GM19025 (cell line): Measurements from ENCODE around the gene GEMIN5.

Source experiments
- ATAC-seq: cut with Tn5 transposase; IDR thresholded peaks from one replicate; pipeline ENCODE4 v1.9.1; 2021; ENCODE audit warnings: mild to moderate bottlenecking, low read depth, moderate library complexity; ENCODE audit not compliant: unreplicated experiment

Gene GEMIN5

DNA sequence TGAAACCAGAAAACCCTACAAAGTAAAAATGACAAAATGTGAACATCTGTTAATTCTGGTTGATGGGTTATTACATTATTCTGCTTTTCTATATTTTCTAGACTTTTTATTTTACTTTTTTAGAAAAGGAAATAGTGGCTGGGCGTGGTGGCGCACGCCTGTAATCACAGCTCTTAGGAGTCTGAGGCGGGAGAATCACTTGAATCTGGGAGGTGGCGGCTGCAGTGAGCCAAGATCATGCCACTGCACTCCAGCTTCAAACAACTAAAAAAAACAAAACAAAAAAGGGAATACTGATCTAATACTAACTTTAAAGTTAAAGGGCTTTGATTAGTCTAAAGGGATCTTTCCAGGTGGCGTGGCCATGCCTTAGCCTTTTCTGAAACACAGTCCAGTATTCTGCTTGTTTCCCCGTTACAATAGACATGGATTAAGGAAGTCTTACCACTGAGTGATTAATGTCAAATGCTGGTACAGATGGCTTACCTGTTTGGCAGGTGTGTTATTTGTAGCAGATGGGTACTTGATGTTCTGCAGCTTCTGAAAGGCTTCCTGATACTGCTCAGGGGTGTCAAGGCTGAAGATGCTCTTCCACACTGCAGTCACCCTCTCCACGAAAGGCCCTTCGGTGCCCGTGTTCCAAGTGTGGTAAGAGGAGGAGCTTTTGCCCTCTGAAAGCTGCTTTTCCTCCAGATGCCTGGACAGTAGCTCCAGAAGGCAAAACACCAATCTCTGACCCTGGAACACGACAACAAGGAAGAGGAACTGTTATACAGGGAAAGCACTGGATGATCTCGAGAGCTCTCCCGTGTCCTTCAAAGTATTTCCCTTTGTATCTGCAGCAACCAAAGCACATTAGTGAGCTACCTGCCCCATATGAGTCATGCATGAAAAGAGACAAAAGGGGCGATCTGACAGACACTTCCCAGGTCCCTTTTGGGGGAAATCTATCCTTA, 42.1 kb downstream of the GEMIN5 start:
- ATAC-seq: no peak

DNA sequence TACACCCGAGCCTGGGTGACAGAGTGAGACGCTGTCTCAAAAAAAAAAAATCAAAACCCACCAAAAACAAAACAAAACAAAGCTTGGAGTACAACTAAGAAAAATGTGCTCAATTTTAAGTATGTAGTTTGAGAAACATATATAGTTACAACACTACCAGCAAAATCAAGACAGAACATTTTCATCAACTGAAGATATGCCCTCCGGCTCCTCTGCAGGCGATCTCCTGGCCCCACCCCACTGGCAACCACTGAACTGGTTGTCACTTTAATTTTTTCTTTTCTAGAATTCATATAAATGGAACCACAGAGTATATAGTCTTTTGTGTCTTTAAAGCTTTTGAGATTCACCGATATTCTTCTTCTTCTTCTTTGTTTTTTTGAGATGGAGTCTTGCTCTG, 44.6 kb downstream of the GEMIN5 start:
- ATAC-seq: no peak

- ATAC-seq: no peak
Observed at GRCh38 chr5:154892369-154892771, 45.6 kb downstream of the GEMIN5 start.

DNA sequence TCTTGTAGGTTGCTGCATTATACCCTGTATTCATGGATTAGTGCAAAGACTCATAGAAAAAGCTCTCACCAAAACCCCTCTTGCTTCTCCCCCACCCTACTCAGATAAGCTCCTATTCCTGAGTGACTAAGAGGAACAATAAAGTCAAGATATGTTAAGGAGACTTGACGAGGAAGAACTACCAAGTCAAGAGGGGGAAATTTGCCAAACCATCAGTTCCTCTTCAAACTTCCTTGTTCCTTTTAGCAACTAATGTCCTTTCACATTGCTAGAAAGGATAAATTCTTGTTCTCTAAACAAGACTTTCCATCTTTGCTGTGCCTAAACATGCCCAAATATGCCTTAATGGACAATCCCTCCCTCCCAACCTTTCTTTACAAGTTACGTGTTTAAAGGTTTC, 52.6 kb downstream of the GEMIN5 start:
- ATAC-seq: no peak

DNA sequence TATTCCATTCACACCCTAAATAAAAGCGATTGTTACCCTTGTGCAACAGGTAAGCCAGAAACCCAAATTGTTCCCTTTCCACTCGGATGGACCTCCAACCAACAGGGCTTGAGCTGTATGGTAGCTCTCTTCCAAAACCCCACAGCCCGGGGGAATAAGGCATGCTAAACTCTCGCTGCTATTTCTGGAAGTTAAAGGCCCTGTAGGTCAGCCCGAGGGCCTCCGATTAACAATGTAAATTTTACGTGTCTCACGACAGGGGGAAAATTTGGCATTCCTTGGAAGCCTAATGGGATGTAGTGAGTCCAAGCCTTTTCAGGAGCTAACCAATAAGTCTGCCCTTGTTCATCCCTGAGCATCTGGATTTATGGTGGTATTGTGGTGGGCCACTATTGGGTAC, 53.6 kb downstream of the GEMIN5 start:
- no peak for ATAC-seq

DNA sequence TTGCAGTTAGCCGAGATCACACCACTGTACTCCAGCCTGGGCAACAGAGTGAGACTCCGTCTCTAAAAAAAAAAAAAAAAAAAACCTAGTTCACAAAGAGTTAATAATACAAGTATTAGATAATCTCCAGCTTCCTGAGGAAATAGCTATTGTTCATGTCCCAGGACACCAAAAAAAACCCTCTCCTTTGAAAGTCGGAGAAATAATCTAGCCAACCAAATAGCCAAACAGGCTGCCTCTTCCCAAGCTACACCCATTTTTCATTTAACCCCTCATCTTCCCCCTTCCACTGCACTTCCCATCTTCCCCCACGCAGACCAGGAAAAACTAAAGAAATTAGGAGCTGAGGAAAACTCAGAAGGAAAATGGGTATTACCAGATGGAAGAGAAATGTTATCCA, 56.0 kb downstream of the GEMIN5 start:
- ATAC-seq: no peak

- no peak for ATAC-seq
Observed at GRCh38 chr5:154878642-154879335, 59.2 kb downstream of the GEMIN5 start.

DNA sequence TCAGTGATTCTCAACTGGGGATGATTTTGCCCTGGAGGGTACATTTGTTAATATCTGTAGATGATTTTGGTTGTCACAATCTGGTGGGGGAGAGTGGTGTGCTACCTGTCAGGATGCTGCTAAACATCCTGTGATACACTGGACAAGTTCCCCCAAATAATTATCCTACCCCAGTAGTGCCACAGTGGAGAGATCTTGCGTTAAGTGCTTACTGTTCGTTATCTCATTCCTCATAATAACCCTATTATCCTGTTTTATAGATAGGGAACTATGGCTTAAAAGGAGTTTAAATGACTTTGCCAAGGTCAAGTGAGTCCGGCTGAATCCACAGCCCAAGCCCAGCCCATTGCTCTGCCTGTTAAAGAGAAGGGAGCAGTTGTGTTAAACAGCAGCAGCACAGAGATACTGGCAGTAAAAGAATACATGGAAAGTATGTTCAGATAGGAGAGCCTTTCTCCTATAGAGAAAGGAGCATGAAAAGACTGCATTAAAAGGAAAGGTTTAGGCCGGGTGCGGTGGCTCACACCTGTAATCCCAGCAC, 64.2 kb downstream of the GEMIN5 start:
- no peak for ATAC-seq

DNA sequence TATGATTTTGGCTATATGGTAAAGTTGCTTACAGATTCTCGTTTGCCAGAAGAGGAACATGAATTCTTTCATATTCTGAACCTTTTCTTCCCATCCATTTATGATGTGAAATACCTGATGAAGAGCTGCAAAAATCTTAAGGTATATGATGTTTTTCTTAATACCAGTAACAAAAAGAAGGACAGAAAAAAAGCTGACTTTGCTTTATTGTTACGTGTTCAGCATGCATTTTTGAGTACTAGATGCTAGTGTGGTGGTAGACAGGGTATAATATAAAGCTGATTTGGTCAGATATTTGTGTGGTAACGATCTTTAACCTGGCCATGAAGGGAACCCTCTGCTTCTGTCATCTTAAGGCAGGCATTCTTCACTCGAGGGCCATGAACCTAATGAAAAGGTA, 66.3 kb downstream of the GEMIN5 start:
- ATAC-seq: no peak

DNA sequence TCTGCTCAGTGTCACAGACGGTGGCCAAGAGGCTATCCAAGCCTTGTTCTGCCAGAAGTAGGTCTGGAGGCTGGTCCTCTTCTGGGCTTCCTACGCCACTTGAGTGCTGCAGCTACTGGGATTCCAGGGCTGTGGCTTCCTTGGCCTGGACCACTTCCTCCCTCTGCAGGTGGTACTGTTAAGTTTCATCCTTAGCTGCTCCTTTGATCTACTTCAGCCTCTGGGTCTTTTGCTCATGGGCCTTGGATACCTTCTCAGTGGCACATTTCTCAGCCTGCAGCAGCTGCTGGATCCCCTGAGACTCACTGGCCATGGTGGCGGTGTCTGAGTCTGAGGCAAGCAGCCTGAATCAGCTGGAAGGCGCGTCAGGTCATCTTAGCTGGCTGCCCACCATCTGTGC, 69.3 kb downstream of the GEMIN5 start:
- no peak for ATAC-seq

DNA sequence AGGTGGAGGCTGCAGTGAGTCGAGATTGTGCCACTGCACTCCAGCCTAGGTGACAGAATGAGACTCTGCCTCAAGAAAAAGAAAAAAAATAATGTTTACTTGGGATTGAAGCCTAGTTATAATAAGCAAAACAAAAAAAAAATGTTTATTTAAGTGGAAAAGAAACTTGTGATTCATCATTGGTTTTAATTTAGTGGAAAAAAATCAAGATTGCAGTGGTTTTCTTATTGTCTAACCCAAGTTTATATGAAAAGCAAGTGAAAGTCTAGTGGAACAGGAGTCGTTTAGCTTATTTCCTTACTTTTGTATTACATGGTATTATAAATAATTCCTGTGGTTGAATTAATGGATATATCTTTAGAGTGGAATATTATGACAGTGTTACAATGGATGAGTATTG, 71.2 kb downstream of the GEMIN5 start:
- ATAC-seq: no peak

- ATAC-seq: no peak
Observed at GRCh38 chr5:154865466-154866184, 72.4 kb downstream of the GEMIN5 start.

GRCh38 chr5:154863291-154864080, 74.5 kb downstream of the GEMIN5 start:
- ATAC-seq: no peak

DNA sequence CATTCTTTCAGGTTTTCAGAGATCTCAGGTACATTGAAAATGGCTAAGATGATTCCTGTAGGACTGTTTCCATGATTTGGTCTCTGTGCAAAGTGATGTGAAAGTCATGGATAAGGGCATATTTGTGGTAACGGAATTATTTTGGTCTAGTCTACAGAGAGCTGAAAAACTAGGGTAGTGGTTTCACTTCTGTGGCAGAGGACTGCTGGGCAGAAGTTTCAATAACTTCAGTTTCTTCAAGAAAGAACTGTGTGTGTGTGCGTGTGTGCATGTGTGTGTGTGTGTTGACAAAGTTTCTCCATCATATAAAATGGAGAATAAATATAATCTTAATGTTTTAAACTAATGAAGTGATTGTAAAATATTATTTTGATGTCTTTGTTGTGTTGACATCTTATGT, 75.2 kb downstream of the GEMIN5 start:
- ATAC-seq: no peak

DNA sequence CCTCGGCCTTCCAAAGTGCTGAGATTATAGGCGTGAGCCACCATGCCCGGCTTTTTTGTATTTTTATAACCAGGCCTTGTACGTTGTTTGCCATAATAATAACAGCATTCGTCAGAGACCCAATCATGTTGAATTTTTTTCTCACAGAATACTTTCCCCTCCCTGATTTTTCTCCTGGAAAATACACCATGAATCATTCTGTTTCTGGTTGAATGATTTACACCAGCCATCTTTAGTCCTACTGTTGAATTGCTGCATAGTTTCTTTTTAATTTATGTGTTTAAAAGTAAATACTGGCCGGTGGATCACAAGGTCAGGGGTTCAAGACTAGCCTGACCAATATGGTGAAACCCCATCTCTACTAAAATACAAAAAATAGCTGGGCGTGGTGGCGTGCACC, 76.1 kb downstream of the GEMIN5 start:
- no peak for ATAC-seq

DNA sequence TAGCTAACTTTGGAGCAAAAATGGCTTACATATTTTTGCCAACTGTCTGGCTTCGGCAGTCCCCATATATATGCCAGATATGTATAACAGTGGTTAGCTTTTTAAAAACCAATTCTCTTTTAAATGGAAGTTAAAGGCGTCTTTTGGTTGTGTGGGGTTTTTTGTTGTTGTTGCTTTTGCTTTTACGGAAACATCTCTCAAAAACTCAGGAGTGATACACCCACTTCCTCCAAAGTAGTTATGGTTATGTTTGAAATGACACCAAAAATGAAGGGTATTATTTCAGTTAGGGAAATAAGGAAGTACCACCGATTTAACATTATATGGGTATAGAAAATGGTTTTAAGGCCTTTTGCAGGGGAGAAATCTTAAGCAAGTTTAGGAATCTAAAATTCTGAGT, 77.2 kb downstream of the GEMIN5 start:
- ATAC-seq: no peak

DNA sequence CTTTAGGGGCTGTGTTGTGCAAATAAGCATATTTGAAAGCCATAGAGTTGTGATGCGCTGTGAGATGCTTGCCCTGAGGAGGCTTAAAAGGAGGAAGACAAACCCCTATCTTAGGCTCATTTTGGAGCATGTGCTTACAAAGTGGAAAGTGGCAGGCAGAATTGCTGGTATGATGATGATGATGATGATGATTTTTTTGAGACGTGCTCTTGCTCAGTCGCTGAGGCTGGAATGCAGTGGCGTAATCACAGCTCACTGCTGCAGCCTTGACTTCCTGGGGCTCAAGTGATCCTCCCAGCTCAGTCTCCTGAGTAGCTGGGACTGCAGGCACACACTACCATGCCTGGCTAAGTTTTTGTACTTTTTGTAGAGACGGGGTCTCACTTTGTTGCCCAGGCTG, 77.9 kb downstream of the GEMIN5 start:
- ATAC-seq: no peak

DNA sequence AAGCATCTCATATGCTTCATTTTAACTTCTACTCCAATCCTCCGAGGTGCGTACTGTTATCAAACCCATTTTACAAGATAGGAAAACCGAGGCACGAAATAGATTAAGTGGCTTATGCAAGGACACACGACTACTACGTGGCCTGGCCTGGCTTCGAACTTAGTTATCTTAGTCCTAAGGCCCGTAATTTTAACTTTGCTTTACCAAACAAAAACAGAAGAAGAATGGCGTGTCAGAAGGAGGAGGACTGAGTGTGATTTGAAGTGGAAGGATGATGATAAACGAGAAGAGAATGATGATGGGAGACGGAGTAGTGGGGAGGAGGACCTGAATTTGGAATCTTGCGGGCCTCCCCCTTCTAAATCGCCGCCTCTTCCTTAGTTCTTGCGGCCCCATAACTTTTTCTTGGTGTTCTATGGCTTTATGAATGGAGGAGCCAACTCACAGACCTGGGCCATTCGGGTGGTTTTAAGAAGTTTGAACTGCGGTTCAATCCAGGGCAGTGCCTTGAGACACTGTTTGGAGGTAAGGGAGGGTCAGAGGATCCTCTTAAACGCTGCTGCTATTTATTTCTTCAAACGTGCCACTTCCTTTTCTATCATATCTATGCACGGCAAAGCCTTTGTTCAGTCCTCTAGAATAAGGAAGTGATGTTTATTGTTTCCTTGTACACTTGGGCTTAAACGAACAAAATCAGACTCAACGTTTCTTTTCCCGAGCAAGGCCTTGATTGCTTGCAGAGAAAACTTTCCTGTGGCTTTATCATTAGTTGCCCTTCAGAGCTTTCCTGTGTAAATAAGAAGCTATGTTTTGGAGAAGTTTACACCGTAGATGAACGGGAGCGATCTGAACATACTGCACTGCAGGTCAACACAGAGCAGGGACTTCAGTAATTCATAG, 78.8 kb downstream of the GEMIN5 start:
- ATAC-seq: no peak

GRCh38 chr5:154858297-154858971, 79.6 kb downstream of the GEMIN5 start, which contains the start of gene CNOT8:
Gene CNOT8 (plus strand): TSS chr5:154858627. CDS start chr5:154863279, 4,652 bp downstream.
- ATAC-seq: peak; percentile 72
